ENCODE measurements around the gene GLT1D1. TPM values are rescaled to one million over a fixed set of nuclear protein-coding genes. Genes with fewer than 3 reads are reported as not detected.

Gene GLT1D1
- total RNA-seq, 4 donors from 2014 or later = not detected

DNA sequence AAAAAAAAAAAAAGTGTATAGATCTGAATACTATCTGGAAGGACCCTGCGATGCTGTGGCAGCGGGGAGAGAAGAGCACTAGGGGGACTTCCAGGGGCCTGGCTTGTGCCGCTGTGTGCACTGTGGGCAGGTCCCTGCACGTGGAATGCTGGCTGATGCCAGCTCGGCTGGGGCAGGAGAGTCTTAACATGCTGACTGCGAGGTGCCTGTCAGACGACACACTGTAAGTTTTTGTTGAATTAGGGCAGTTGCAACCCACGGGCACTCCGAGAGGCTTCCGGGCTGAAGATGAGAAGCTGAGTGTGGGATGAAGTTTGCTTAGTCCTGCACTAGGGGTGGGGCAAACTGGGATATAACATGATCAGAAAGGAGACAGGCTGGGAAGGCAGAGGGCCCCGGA, 10.7 kb downstream of the GLT1D1 start:
- no peak for DNase-seq
- no peaks in the 10 kb centered on the region for H3K9me3 ChIP-seq
- H3K27me3 ChIP-seq = no peaks in the 10 kb centered on the region
- in situ Hi-C loops (cut with MboI; ENCODE audit: low pct_ligation_motif_present in 1 of 4, low pct_unique_long_range_greater_than_20kb in 1 of 4, low sequenced_read_pairs in 3 of 4) (no loop called here), intact Hi-C loops (cut with DNase I; ENCODE audit: low total_unique reads) (no loop called here)
- TF ChIP-seq CTCF (IDR thresholded peaks at IDR 0.05) = no peak
- TF ChIP-seq POLR2AphosphoS5 (IDR thresholded peaks at IDR 0.05) = no peak
- no peak for TF ChIP-seq POLR2A (IDR thresholded peaks at IDR 0.05)
- no peak for TF ChIP-seq EP300 (IDR thresholded peaks at IDR 0.05; ENCODE audit: low read depth)
- H3K36me3 ChIP-seq = no peaks in the 10 kb centered on the region
- 72 to 96% methylated on average over 4 to 11 of the region's 11 CpGs for WGBS, 2 donors (ENCODE audit: low coverage in 1 of 2)
- no peak overlapping the region for H3K27ac ChIP-seq
- H3K4me1 ChIP-seq = no peaks in the 10 kb centered on the region
- no peak overlapping the region for H3K4me3 ChIP-seq

DNA sequence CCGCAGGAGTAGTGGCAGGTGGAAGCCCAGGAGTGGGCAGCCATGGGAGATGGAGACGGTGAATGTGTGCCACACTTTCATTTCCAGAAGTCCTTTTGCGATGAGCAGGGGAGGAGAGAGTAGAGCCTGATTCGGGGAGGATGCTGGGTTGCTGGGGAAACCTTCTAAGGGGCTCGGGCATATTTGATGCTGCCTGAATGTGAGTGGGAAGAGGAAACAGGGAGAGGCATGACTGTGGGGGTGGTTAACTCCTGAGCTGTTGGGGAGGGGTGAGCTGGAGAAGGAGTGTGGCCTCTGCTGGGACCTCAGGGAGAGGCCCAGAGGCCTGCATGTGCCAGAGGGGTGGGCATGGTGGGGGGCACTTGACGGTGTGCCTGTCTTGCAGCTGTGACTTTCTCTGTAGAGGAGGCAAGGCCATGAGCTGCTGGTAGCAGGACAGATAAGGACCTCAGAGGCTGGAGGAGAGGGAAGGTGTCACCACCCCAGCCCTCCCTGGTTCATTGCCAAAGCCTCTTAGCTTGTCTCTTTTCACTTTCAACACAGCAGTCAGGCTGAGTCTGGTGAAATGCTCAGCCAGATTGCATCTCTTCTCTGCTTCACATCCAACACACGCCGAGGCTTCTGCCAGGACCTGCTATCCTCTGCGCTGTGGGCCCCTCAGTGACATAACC, 11.4 kb downstream of the GLT1D1 start:
- Histone ChIP-seq H3K9me3 (no peaks in the 10 kb centered on the region), H3K27me3 (no peaks in the 10 kb centered on the region), H3K4me3 (no peak overlapping the region), H3K36me3 (no peaks in the 10 kb centered on the region), H3K27ac (no peak overlapping the region), H3K4me1 (no peaks in the 10 kb centered on the region)
- intact Hi-C loops (cut with DNase I; ENCODE audit: low total_unique reads) (no loop called here), in situ Hi-C loops (cut with MboI; ENCODE audit: low pct_ligation_motif_present in 1 of 4, low pct_unique_long_range_greater_than_20kb in 1 of 4, low sequenced_read_pairs in 3 of 4) (no loop called here)
- TF ChIP-seq POLR2AphosphoS5 (IDR thresholded peaks at IDR 0.05) = no peak
- no peak for TF ChIP-seq EP300 (IDR thresholded peaks at IDR 0.05; ENCODE audit: low read depth)
- no peak for TF ChIP-seq CTCF (IDR thresholded peaks at IDR 0.05)
- no peak for TF ChIP-seq POLR2A (IDR thresholded peaks at IDR 0.05)
- DNase-seq = no peak
- 83 to 89% methylated on average over 5 to 9 of the region's 9 CpGs for WGBS, 2 donors (ENCODE audit: low coverage in 1 of 2)

- Histone ChIP-seq H3K4me1 (no peaks in the 10 kb centered on the region), H3K36me3 (no peaks in the 10 kb centered on the region), H3K9me3 (no peaks in the 10 kb centered on the region), H3K4me3 (no peak overlapping the region), H3K27me3 (no peaks in the 10 kb centered on the region), H3K27ac (no peak overlapping the region)
- no peak for TF ChIP-seq CTCF (IDR thresholded peaks at IDR 0.05)
- no peak for TF ChIP-seq POLR2A (IDR thresholded peaks at IDR 0.05)
- no peak for TF ChIP-seq POLR2AphosphoS5 (IDR thresholded peaks at IDR 0.05)
- TF ChIP-seq EP300 (IDR thresholded peaks at IDR 0.05; ENCODE audit: low read depth) = no peak
- 80 to 87% methylated on average over 7 to 13 of the region's 13 CpGs for WGBS, 2 donors (ENCODE audit: low coverage in 1 of 2)
- intact Hi-C loops (cut with DNase I; ENCODE audit: low total_unique reads) = no loop called here
- in situ Hi-C loops (cut with MboI; ENCODE audit: low pct_ligation_motif_present in 1 of 4, low pct_unique_long_range_greater_than_20kb in 1 of 4, low sequenced_read_pairs in 3 of 4) = no loop called here
- no peak for DNase-seq
Measured at GRCh38 chr12:128867466-128867865, 14.2 kb downstream of the GLT1D1 start.

DNA sequence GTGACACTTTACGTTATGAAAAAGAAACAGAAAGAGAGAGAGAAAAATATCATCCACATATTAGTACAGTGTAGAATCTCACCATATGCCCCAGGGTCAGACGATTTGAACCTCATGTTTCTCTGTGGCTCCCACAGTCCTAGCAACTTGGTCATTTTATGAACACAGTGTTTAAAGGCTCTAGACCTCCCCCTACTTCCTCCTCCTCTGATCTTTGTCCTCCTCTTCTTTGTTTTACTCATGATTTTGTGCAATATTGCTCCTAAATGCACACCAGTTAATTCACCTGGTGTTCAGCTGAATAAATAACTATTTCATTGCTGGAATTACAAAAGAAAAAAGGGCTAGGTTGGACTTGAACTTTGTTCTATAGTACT, 18.2 kb downstream of the GLT1D1 start:
- Histone ChIP-seq H3K27me3 (no peaks in the 10 kb centered on the region), H3K27ac (no peak overlapping the region), H3K4me3 (no peak overlapping the region), H3K36me3 (no peaks in the 10 kb centered on the region), H3K9me3 (peaks cover 5 to 6% of the 10 kb centered on the region in 2 donors), H3K4me1 (no peaks in the 10 kb centered on the region)
- in situ Hi-C loops (cut with MboI; ENCODE audit: low pct_ligation_motif_present in 1 of 4, low pct_unique_long_range_greater_than_20kb in 1 of 4, low sequenced_read_pairs in 3 of 4) (no loop called here), intact Hi-C loops (cut with DNase I; ENCODE audit: low total_unique reads) (no loop called here)
- DNase-seq = no peak
- TF ChIP-seq EP300 (IDR thresholded peaks at IDR 0.05; ENCODE audit: low read depth) = no peak
- no peak for TF ChIP-seq POLR2AphosphoS5 (IDR thresholded peaks at IDR 0.05)
- TF ChIP-seq CTCF (IDR thresholded peaks at IDR 0.05) = no peak
- TF ChIP-seq POLR2A (IDR thresholded peaks at IDR 0.05) = no peak
- WGBS, 2 donors (ENCODE audit: low coverage in 1 of 2) = 19 to 65% methylated on average over 2 of the region's 2 CpGs

Data from transverse colon (tissue), 4 donors.